ENCODE data around the gene EDEM3.

Gene EDEM3

DNA sequence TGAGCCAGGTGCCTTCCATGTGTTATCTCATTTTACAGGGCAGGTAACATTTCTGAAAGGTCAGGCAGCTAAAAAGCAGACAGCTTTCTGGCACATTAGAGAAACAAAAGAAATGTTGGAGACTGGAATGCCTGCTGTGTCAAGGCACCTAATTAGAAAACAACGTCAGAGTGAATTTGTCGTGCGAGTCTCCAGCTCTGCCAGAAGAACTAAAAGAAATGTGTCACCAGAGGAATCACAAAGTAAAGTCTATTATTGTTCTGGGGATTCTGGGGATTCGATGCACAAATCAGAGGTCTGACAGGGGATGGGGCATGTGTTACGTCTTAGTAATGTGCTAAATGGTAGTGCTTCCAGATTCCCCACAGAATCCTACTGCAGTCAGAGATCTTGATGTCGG, 89.3 kb downstream of the EDEM3 start:
- DNase-seq (ENCODE audit: low spot score), result no peak

DNA sequence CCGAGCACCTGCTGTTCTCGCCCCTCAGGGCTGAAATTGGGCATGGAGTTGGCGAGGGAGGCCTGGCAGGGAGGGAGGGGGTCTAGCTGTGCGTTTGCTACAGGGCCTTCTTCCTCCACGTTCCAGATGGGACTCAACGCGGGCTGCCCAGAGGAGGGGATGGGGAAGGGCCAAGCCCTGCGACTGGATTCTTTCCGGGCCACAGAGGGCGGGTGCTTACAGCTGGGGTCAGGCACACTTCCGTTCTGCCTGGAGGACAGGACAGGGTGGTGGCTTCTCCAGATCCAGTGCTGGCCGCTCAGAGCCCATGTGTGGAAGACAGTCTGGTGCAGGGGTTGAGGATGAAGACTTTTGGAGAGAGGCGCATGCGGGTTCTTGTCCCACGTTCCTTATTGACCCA, 90.0 kb downstream of the EDEM3 start:
- DNase-seq (ENCODE audit: low spot score), result no peak

DNA sequence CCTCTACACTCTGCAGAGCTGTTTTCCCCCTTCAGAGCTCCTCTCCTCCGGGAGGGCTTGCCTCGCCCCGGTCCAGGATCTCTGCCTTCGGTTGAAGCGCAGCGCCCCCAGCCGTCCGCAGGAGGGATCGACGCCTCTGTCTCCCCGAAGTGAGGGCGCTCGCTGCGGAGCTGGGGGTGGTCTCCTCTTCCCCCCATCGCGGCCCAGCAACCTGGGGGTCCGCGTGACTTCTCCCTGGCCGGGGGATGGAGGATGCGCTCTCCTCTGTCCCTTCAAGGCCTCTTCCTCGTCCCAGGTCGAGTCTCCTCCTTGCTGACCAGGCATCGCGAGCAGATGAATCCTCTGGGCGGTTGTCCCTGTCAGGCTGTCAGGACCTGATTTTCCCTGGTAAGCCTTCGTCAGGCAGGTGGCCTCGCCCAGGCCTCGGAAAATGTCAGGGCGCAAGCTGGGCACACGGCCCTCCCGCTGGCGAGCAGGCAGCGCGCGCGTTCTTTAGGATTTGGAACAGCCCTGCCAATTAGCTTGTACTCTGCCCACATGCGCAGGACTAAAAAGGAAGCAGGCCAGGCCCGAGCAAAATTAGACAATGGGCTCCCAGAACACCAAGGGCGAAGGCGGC, 90.5 kb downstream of the EDEM3 start:
- DNase-seq (ENCODE audit: low spot score), result peak; percentile 19

DNA sequence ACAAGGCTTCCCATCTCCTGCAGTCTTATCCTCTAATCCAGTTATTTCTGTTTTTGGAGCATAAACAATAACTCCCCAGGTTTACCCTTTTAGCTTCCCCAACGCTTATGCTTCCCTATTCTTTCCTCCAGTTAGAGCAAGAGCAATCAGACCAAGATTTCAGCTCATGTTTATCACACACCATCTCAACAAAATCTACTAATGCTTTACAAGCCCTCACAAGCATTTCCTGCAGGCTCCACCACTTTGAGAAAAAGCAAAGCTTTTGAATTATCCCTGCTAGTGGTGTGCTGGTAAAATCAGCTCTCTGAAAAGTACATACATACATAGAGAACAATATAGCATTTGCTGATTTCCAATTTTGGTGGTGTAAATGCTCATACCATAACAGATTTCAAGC, 92.9 kb downstream of the EDEM3 start:
- DNase-seq (ENCODE audit: low spot score), result no peak

DNA sequence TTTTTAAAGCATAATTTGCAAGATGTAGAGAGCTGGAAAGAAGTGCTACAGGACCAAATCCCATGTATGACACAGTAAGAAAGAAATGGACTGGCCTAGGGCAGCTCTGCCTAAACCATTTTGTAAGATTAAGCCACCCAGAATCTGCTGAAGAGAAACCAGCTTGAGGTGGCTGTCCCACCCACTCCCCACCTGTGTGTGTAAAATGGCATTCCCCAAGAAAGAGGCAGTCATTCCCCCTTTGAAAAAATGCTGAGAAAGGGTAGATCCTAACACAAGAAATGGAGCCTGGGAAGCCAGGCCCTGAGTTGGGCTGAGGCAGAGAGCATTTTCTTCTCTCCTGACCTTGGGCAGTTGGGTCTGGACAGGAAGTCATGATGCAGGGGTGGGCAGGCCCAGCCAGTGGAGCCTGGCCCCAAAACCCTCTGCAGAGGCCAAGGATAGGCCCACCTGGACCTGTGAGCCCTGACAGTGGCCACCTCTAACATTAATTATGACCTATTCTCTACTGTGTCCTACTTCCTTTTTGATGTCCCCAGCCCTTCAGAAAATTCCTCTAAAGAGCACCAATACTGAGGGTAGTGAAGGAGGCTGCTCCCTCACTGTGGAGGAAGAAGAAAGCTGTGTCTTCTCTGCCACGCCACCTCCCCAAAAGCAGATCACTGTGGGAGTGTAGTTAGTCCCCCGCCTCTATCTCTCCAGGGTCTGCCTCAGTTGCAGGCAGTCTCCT, 94.0 kb downstream of the EDEM3 start:
- no peak for DNase-seq (ENCODE audit: low spot score)

DNA sequence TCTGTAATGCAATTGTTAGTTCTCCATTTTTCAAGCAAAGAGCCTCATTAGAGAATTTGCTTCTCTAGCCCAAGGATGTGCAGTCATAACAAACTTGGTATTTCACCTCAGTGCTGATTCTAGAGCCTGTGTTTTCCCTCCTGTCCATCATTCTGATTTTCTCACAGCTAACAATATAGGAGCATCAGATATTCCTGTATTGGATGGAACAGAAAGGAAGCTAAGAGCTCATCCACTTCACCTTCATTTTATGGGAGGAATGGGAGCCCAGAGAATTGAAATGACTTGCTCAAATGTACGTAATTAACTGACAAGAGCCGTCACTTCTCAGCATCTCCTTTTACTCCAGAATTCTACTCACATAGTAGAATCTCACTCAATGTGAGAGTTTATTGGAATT, 96.6 kb downstream of the EDEM3 start:
- no peak for DNase-seq (ENCODE audit: low spot score)

DNA sequence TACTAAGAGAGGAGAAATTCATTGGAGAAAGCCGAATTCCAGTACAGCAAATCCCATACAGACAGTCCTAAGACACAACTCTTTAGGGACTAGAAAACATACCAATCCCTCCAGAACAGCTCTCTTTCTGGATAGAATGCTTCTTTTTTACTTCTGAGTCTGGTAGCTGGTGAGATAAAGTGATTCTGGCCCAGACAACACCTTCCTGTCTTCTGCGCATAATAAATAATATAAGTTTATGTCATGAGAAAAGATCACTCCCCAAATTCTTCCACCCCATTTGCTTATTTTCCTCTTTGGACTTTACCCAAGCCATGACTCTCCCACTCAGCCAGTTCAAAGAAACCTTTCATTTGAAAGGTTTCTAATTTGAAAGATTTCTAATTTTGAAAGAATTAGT, 98.4 kb downstream of the EDEM3 start:
- DNase-seq (ENCODE audit: low spot score), result no peak

DNA sequence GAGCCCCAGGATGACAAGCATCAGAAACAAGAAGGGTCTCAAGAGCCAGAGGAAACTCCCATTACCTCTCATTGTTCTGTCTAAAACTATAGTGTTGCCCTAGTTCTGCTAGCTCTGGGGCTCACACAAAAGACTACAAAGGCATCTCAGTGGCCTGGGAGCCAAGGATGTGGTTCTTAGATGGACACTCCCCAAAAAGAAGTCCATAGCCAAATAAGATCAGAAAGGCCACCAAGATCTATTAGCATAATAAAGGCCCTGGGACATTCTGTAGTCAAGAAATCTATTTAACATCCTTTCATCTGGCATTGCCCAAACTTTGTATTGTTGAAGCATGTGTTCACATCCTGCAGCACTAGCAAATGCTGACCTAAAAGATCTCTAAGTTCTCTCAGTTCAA, 99.5 kb downstream of the EDEM3 start:
- DNase-seq (ENCODE audit: low spot score), result no peak

DNA sequence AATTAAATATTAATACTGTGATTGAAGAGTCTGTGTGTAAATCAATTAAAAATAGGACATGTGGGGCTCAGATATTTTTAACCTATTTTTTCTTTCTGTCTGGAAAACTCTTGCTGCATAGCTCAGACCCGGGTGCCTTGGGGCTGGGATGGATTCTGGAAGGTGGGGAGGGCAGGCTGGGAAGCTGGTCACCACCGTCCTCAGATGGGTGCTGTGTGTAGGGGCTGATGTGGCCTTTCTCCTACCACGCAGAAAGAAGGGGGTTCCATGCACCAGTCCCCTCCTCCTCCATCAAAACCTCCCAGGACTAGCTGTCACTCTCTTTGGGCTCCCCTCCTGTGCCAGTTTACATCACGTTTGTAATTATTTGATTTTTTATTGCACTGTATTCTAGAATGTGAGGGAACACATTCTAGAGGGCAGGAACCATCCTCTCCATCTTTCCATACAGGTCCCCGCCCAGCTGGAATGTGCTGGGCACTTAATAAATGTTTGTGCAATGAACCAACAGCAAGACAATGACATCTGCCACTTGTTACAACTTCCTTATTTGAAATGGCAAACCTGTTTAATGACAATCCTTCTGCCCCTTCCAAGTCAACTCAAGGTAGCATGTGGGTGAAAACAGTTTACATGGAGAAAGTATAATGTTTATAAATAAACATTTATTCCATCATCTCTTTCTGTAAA, 104.3 kb downstream of the EDEM3 start:
- no peak for DNase-seq (ENCODE audit: low spot score)

DNA sequence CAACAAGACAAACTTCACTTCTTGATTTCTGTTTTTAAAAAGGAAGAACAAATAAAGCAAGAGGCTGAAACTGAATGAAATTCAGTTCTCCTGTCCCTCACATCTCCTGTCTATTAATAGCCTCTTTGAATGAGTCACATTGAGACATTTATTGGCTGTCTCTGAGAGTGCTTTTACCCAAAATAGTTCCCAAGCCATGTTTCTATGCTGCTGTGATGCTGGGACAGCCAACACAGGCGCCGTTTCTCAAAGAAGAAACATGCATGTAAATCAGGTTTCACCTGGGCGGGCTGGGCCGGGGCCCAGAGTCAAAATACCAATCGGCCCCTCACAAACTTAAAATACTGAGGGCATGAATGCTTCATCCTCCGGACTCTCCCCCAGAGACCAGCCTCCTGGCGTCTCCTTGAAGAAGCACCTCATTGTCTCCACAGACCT, 105.2 kb downstream of the EDEM3 start:
- DNase-seq (ENCODE audit: low spot score), result no peak

DNA sequence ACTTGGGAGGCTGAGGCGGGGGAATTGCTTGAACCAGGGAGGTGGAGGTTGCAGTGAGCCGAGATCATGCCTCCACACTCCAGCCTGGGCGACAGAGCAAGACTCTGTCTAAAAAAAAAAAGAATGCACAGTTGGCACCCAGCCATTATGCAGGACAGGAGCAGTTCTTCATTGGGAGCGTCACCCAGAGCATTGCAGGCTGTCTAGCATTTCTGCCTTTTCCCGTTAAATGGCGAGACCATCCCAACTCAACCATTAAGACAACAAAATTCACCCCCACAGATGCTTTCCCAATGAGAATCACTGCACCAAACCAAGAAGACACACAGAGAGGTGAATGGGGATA, 105.8 kb downstream of the EDEM3 start:
- no peak for DNase-seq (ENCODE audit: low spot score)

DNA sequence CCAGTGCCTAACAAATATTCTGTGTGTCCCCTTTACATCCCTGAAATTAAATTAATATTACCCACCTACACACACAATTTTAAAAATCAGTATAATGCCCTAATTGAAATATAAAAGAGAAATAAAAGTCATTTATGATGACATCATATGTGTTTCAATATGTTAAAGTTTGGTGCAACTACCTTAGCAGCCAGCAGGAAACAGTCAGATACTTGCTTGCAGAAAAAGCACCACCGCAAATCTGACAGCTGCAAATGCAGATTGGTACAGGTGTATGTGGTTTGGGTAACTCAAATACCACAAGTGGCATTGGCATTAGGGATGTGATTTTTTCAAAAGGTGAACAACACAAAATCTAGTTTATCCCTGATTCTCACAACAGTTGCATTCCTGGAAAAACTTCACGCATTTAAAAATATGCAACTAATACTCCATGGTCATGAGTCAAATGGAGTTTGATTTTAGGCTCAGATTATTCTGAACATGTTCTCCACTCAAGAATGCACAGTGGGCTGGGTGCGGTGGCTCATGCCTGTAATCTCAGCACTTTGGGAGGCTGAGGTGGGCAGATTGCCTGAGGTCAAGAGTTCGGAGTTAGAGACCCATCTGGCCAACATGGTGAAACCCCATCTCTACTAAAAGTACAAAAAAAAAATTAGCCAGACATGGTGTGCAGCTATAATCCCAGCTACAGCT, 106.3 kb downstream of the EDEM3 start:
- no peak for DNase-seq (ENCODE audit: low spot score)

DNA sequence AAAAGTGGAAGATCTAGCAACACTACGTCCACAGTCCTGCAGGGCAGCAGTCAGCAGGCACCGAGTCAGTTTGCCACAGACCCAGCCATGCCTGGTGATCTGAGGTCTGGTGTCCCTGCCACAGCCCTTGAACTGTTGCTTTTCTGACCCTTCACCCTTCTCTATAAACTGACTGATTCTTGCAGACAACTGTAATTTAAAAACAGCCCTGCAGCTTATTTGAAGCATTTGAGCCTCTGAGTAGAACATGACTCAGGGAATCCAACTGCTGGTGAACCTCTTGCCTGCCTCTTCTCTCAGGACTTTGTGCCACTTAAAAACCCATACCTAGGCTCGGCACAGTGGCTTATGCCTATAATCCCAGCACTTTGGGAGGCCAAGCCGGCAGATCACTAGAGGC, 107.2 kb downstream of the EDEM3 start:
- no peak for DNase-seq (ENCODE audit: low spot score)

DNA sequence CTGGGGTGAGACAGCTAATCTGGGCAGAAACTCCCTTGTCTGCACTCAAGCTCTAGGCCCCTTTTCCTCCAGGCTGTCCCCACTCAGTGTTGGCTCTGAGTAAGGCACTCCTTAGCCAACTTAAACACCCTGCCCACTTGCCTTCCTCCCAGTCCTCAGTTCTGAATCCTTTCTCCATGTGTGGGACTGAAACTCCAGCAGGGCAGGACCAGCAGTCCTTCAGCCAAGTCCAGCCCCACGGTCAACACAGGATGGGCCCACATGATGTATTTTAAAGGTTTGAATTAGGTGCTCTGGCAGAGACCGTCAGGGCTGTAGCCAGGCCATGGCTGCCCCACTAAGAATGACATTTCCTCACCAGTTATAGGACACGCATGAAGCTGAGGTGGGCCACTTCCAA, 107.8 kb downstream of the EDEM3 start:
- DNase-seq (ENCODE audit: low spot score), result no peak

DNA sequence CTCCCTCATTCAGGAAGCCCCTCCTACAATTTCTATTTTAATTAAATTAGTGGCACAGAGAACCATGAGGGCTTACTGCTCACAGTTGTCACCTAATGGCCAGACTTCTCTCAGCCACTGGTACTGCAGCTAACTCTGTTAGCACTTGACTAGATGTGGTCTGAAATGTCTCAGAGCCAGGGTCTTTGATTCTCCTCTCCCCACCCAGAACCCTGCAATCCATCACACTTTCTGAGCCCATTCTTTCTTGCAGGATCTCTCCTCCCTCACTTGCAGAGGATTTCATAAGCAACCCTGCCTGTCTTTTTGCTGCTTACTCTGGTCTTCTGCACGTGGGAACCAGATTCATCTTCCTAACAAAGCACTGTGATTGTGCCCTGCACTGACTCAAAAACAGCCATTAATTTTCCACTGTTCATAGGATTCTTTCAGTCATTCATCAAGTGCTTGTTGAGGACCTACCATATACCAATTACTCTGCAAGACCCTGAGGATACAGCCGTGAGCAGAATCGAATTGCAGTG, 108.4 kb downstream of the EDEM3 start:
- DNase-seq (ENCODE audit: low spot score), result no peak

DNA sequence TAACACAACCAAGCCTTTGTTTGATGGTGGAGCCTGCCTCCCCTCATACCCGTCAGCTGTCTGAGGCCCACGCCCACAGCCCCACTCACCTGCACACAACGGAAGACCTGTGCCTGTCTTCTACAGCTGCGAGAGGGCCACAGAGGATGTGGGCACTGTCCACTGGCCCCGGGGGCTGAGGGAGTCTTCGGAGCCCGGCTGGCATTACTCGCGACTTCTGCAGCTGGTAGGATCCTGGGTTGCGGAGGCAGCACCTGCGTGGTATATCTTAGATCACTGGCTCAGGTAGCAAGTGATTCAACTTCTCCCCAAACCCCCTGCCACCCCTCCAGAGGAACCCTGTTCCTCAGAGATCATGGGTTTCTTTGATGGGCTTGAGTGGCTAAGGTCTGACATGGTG, 109.9 kb downstream of the EDEM3 start:
- no peak for DNase-seq (ENCODE audit: low spot score)

DNA sequence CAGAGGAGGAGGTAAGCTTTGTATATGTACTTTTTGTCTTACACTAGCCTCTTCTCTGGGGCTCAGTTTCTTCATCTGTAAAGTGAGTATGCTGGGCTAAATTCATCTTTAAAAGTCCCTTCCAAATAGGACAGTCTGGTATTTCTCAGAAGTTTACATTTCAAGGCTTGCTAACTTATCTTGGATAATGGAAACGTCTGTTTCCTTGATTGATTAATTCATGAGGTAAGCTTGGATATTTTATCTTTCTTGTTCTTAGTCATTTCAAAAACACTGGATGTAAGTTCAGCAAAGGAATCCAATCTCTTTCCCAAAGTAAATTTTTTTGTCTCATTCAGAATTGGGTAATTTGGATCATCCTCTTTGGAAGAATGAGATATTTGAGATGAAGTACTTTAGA, 111.0 kb downstream of the EDEM3 start:
- DNase-seq (ENCODE audit: low spot score), result no peak

DNA sequence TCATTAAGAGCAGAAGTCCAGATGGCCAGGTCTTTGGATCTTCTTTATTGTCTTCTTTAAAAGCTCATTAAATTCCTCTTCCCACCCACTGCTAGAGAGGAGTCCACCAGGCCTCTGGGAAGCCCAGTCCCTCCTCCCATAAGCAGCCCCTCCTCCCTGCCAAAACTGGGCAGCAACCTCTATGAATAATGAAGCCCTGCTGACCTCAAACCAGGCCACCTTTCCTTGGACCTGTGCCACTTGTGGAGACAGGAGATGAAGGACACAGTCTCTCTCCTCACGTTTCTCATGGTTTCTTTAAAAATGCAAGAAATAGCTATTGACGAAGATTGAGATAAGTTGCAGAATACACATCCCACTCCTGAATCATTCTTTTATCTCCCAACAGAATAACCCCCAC, 112.8 kb downstream of the EDEM3 start:
- DNase-seq (ENCODE audit: low spot score), result no peak

DNA sequence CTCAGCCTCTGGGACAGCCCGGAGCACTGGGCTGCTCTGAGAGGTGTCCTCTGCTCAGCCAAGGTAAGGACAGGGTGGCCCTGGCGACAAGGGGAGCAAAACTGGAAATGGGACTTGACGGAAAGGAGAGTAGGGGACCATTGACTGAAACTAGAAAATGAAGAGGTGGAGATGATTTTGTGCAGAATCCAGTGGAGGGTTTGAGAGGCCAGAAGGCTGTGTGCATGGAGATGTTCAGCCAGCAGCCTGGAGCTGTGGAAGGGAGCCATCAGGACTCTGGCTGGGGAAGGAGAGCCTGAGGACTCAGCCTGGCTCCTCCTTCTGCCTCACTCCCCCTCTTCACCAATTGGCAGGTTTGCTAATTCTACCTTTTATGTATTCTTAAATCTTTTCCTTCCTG, 114.2 kb downstream of the EDEM3 start:
- no peak for DNase-seq (ENCODE audit: low spot score)

Measured in hematopoietic multipotent progenitor cell treated with erythropoietin and hydrocortisone succinate and interleukin-3 and kit ligand, for 15 days (in vitro differentiated cells).